HG02885 (cell line): ENCODE results near the gene TIPRL.
"Not testable (repeated sequence)": the region's sequence is repeated elsewhere in the genome, so short reads cannot be mapped to it uniquely, and the experiment has no call there.

Experiments
- ATAC-seq: cut with Tn5 transposase; IDR thresholded peaks from one replicate; pipeline ENCODE4 v1.9.1; 2021; ENCODE audit warnings: mild to moderate bottlenecking; ENCODE audit not compliant: unreplicated experiment, poor library complexity

Gene TIPRL

DNA sequence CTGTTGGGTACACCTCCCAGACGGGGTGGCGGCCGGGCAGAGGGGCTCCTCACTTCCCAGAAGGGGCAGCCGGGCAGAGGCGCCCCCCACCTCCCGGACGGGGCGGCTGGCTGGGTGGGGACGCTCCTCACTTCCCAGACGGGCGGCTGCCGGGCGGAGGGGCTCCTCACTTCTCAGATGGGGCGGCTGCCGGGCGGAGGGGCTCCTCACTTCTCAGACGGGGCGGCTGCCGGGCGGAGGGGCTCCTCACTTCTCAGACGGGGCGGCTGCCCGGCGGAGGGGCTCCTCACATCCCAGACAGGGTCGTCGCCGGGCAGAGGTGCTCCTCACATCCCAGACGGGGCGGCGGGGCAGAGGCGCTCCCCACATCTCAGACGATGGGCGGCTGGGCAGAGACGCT lies 28.9 kb downstream of the TIPRL start:
- not testable (repeated sequence) for ATAC-seq

- ATAC-seq = no peak
Observed at GRCh38 chr1:168210312-168210711, 31.6 kb downstream of the TIPRL start.

DNA sequence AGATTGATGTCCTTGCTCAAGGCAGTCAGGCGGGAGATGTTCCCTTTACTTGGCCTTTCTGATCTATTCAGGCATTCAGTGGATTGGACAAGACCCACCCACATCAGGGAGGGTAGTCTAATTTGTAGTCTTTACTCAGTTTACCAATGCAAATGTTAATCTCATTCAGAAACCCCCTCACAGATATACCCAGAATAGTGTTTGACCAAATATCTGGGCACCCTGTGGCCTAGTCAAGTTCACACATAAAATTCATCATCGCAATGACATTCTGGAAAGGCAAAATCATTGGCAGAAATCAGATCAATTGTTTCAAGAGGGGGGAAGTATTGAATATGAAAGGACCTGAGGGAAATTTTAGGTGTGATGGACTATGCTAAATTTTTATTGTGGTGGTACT lies 34.6 kb downstream of the TIPRL start:
- ATAC-seq = no peak

DNA sequence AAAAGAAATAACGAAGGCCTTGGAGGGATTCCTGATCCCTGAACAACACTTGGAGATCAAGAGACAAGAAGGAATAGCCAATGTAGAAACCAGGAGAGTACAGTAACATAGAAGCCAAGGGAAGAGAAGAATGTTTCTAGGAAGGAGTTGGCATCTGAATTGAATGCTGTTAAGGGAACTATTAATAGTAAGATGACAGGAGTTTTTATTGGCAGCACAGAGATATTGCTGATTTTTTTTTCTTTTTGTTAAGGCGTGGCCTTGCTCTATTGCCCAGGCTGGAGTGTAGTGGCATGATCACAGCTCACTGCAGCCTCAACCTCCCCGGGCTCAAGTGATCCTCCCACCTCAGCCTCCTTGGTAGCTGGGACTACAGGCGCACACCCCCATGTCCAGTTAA lies 37.4 kb downstream of the TIPRL start:
- no peak for ATAC-seq

- no peak for ATAC-seq
Observed at GRCh38 chr1:168217664-168218063, 38.9 kb downstream of the TIPRL start.

DNA sequence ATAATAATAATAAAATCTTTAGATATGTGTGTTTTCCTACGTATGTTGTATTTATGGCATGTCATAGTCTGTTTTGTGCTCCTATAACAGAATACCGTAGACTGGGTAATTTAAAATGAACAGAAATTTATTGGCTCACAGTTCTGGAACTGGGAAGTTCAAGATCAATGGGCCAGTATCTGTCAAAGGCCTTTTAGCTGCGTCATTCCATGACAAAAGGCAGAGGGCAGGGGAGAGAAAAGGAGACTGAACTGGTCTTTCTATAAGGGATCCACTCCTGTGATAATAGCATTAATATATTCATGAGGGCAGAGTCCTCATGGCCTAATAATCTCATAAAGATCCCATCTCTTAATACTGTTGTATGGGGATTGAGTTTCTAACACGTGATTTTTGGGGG lies 39.9 kb downstream of the TIPRL start:
- ATAC-seq = no peak

- no peak for ATAC-seq
Observed at GRCh38 chr1:168220470-168220871, 41.7 kb downstream of the TIPRL start.

DNA sequence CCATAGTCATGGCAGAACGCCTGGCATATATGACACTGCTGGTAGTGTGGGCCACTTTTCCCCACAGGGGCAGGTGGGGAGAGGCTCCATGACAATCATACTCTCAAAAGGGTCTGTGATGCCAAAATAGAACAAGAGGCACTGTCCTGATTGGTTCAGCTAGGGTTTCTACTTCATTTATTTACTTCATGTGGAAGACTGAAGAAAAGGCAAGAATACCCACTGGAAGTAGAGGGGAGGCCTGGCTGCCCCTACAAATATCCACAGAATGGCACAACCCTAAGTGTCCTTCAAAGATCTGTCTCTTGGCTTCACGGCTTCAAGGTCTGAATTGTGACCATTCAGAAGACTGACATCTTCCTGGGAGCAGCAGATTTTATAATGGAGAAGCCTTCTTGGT lies 42.5 kb downstream of the TIPRL start:
- no peak for ATAC-seq

DNA sequence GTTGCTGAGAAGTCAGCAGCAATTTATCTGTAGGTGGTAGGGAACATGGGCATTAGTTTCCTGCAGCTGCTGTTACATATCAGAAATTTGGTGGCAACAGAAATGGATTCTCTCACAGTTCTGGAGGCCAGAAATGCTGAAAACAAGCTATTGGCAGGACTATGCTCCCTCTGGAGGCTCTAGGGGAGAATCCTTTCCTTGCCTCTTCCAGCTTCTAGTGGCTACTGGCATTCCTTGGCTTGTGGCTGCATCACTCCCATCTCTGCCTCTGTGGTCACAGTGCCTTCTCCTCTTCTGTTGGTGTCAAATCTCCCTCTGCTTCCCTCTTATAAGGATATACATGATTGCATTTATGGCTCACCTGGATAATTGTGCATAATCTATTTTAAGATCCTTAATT lies 44.5 kb downstream of the TIPRL start:
- ATAC-seq = no peak

DNA sequence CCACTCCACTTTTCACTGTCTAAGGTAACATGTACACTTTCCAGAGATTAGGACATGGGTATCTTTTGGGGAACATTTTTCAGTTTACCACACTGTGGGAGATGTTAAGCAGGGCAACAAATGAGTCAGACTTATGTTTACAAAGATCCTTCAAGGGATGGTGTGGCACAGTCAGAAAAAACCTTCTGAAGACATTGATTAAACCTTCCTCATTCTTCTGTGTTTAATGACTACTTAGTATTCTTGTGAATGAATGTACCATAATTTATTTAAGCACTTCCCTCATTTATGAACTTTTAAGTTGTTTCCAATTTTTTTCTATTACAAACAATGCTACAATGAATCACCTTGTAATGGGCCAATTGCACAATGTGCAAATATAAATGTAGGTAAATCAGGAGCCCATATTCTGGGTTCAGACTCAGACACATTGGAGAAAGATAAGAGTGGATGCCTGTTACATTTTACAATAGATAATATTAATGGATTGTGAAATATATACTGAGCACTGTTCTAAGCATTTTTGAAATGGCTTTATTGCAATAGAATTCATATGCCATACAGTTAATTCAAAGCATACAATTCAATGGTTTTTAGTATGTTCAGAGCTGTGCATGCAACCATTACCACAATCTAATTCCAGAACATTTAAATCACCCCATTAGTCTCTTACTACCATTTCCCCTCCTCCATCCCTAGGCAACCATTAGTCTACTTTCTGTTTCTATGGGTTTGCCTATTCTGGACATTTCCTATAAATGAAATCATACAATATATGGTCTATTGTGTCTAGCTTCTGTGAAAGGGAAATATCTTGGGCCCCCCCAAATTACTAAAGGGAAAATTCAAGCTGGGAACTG lies 45.1 kb downstream of the TIPRL start:
- ATAC-seq = no peak

GRCh38 chr1:168224991-168225390 lies 46.2 kb downstream of the TIPRL start:
- ATAC-seq = no peak

- peak; percentile 81 for ATAC-seq
Observed at GRCh38 chr1:168225476-168226190, 46.9 kb downstream of the TIPRL start, which contains the start of gene SFT2D2. SFT2D2 (plus strand) TSS chr1:168226004; CDS start chr1:168226080, 76 bp downstream.

- ATAC-seq = peak; percentile 34
Observed at GRCh38 chr1:168227620-168228019, 48.9 kb downstream of the TIPRL start.

DNA sequence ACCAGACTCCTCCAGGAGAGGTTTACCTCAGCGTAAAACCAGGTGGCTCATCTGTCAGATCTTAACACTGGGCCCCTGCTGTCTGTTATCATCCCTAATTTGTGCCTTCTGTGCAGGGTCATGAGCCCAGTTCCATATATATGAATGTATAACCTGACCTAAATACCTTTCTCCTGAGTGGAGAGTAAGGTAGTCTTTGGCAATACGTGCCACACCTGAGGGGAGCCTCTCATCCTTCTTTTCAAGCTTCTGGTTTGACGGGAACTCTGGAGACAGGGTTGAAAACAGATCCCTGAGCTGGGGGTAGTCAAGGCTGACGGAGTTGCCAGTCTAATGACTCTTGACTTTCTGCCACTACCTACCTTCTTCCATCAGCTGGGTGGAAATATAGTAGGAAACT lies 51.1 kb downstream of the TIPRL start:
- ATAC-seq = no peak

GRCh38 chr1:168230709-168231108 lies 51.9 kb downstream of the TIPRL start:
- no peak for ATAC-seq

GRCh38 chr1:168234846-168235547 lies 56.2 kb downstream of the TIPRL start:
- peak; percentile 92 for ATAC-seq

GRCh38 chr1:168235548-168235885 lies 56.8 kb downstream of the TIPRL start:
- ATAC-seq = peak; percentile 14

GRCh38 chr1:168235937-168236336 lies 57.2 kb downstream of the TIPRL start:
- no peak for ATAC-seq

- ATAC-seq = no peak
Observed at GRCh38 chr1:168236836-168237611, 58.3 kb downstream of the TIPRL start.

DNA sequence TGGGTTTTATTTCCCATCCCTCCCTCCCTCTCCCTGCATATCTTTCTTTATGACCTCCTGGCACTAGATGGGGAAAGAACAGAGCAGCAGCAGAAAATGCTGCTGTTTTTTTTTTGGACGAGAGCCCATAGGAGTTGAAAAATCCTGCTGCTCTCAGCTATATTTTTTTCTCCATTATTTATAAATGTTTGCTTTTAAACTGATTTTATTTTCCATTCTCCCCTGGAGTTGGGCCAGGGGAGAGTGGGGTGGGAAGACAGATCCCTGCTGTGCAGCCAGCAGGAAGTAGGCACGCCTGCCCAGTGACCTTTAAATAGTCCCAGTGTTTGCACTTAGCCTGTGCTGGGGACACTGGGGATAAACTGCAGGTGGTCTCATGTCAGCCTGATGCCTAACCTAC lies 64.4 kb downstream of the TIPRL start:
- ATAC-seq = no peak
